Jurkat, Clone E6-1 (cell line): ENCODE results near the gene WBP2.
"Not testable (repeated sequence)": the region's sequence is repeated elsewhere in the genome, so short reads cannot be mapped to it uniquely, and the experiment has no call there.

Source experiments
- DNase-seq: peaks from one replicate; pipeline ENCODE4 v3.0.0-alpha.2; 2011; ENCODE audit warnings: low read depth, low spot score
- H3K4me3 ChIP-seq: 2 replicates; pipeline ENCODE4 v1.5.1; 2011; ENCODE audit warnings: mild to moderate bottlenecking, low read length, control low read depth, moderate library complexity

WBP2 gene

GRCh38 chr17:75872434-75873351, 17.6 kb upstream of the WBP2 start:
- DNase-seq = no peak
- H3K4me3 ChIP-seq = no peak overlapping the region

GRCh38 chr17:75870228-75870627, 15.1 kb upstream of the WBP2 start:
- not testable (repeated sequence) for DNase-seq, H3K4me3 ChIP-seq

GRCh38 chr17:75869282-75870141, 14.4 kb upstream of the WBP2 start:
- DNase-seq = no peak
- H3K4me3 ChIP-seq = no peak overlapping the region

GRCh38 chr17:75868730-75869281, 13.7 kb upstream of the WBP2 start:
- not testable (repeated sequence) for DNase-seq, H3K4me3 ChIP-seq

GRCh38 chr17:75865404-75866188, 10.5 kb upstream of the WBP2 start:
- H3K4me3 ChIP-seq, DNase-seq: not testable (repeated sequence)

GRCh38 chr17:75864887-75865286, 9.8 kb upstream of the WBP2 start:
- H3K4me3 ChIP-seq, DNase-seq: not testable (repeated sequence)

GRCh38 chr17:75864448-75864871, 9.3 kb upstream of the WBP2 start:
- peak; percentile 87 for DNase-seq
- no peak overlapping the region; the same call in none of the 2 replicates for H3K4me3 ChIP-seq

GRCh38 chr17:75861927-75862317, 6.8 kb upstream of the WBP2 start:
- no peak for DNase-seq
- H3K4me3 ChIP-seq = no peak overlapping the region

GRCh38 chr17:75859358-75859757, 4.2 kb upstream of the WBP2 start:
- not testable (repeated sequence) for DNase-seq, H3K4me3 ChIP-seq

GRCh38 chr17:75856062-75856756, 1.1 kb upstream of the WBP2 start:
- DNase-seq = no peak
- peak overlapping the region; percentile 87 for H3K4me3 ChIP-seq

- H3K4me3 ChIP-seq = peak overlapping the region; percentile 87
- no peak for DNase-seq
Measured at GRCh38 chr17:75854881-75855309, 240 bp downstream of the WBP2 start.

GRCh38 chr17:75854101-75854748, 910 bp downstream of the WBP2 start:
- H3K4me3 ChIP-seq = peak overlapping the region; percentile 87
- DNase-seq = no peak

- no peak for DNase-seq
Measured at GRCh38 chr17:75853433-75853832, 1.7 kb downstream of the WBP2 start.

GRCh38 chr17:75851693-75851991, 3.5 kb downstream of the WBP2 start:
- not testable (repeated sequence) for DNase-seq, H3K4me3 ChIP-seq

More at GRCh38 chr17:75853433-75853832, 1.7 kb downstream of the WBP2 start:
- no peak overlapping the region for H3K4me3 ChIP-seq

GRCh38 chr17:75850928-75851692, 4.0 kb downstream of the WBP2 start:
- DNase-seq = no peak
- no peak overlapping the region for H3K4me3 ChIP-seq

GRCh38 chr17:75849724-75850123, 5.4 kb downstream of the WBP2 start:
- no peak for DNase-seq
- no peak overlapping the region for H3K4me3 ChIP-seq

GRCh38 chr17:75849279-75849646, 5.9 kb downstream of the WBP2 start:
- no peak overlapping the region for H3K4me3 ChIP-seq
- no peak for DNase-seq
